NCI-H226 (cell line): ENCODE results near the gene UNC79.

Source experiments
- DNase-seq: peaks from one replicate; pipeline ENCODE4 v3.0.0-alpha.2; 2015

The UNC79 gene

DNA sequence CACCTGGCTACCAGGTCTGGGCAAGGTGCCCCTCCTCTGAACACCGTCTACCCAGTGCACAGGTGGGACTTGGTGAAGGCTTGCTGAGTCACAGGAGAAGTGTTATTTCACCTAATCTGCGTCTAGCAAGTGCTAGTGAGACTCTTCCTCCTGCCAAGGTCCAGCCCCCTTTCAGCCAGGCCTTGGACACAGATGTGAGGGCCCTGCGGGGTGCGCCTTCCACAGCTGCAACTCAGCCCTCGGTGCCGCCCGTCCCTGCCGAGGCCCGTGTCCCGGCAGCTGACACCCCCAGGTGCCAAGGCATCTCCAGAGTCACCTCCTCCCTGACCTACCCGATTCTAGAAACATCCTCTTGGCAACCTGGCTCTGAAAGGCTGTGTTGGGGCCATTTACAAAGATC is 302.5 kb downstream of the UNC79 start:
- no peak for DNase-seq

DNA sequence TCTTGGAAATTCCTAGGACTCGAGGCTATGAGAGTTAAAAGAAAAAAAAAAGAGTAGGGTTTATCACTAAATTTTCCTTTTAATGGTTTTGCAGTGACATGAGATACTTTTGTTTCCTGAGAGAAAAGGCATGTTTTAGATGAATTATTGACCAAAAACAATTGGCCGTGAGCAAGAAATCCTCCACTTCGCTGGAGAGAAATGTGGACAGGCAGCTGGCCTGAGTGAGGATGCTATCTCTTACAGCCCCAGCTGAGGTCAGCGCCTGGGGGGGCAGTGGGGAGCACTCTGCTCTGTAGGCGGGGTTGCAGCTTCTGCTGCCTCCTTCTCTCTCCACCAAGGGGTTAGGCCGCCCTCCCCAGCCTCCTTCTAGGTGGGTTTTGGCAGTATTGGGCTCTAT is 302.9 kb downstream of the UNC79 start:
- no peak for DNase-seq

DNA sequence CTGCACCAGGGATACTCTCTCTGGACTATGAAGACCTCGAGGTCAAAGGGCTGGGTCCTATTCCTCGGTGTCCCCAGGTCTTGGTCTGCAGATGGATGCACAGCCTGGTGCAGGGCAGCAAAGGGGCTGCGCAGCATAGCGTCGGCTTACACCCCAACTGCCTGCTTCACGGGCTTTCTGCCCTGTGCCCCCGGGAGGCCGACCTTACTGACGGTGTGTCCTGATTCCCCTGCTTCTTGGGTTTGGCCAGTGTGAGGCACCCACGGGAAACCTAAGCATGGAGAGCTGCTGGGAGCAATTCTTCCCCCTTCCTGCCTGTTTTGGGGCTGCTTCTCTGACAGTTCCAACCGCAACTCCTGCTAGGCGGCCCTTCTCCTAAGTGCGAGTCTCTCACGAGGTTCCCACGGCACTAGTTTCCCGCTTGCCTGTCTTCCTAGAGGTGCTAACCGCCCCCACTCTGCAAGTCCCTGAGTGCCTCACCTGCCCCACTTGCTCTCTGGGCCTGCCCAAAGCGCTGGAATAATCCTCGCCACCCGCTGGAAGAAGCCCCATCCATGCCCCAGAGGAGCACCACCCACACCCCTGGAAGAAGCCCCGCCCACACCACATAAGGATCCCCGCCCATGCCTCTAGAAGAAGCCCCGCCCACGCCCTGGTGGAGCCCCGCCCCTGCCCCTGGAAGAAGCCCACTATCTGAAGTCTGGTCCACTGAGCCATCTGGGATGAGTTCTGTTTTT is 303.5 kb downstream of the UNC79 start:
- no peak for DNase-seq

DNA sequence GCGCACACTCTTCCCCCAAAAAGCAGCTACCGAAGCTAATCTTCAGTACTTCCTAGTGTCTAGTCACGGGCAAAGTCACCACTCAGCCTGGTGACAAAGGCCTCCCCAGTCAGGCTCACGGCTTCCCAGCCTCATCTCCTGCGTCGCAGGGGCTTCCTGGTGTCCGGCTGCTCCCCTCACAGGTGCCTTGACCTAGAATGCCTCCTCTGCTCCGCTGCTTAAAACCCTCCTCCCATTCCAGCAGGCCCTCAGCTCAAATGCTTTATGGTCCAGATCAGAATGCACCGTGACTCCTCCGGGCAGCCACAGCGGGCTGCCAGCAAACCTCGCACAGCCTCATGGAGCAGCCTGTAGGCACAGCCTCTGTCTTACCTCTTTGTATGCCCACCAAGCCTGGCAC is 304.5 kb downstream of the UNC79 start:
- DNase-seq: no peak

DNA sequence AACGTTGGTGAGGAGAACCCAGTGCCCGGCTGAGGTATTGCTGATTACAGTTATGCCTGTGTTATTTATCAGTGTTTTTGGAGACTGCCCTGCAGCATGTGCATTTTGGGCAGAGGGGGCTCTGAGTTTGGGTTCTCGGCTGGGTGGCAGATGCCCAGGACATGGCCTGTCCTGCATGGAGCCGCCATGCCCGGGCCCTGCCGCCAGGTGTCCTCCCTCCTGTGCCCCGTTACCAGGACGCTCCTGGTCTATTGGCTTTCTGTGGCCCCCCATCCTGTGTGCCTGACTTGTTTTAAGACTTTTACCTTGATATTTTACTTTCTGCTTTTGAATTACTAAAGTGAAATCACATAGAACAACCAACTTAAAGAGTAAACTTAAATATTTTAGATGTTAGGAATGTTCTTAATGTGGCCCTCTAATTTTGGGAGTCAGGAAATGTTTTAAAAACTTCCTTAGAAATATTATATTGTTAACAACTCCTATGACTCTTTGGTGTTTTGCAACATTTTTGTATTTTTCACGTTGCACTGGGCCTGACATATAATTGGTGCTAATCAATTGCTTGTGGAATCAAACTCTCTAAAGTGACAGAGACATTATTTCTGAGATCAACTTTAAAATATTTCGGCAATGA is 305.8 kb downstream of the UNC79 start:
- no peak for DNase-seq

DNA sequence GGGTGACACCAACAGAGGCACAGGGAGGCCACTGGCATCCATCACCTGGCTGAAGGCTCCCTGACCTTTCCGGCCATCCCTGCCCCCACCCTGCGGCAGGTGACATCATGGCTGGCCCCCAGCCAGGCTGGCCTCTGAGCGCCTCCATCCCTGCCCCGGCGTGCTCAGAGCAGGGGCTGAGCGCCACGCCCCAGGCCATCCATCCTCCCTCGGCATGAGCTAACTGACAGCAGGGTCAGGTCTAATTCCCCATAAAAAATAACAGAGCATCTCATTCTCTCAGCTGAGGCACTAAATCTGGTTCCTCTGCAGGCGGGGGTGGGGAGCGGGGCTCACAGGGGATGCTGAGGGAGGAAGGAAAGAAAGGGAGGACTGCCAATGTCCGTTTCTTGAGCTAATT is 306.9 kb downstream of the UNC79 start:
- no peak for DNase-seq

DNA sequence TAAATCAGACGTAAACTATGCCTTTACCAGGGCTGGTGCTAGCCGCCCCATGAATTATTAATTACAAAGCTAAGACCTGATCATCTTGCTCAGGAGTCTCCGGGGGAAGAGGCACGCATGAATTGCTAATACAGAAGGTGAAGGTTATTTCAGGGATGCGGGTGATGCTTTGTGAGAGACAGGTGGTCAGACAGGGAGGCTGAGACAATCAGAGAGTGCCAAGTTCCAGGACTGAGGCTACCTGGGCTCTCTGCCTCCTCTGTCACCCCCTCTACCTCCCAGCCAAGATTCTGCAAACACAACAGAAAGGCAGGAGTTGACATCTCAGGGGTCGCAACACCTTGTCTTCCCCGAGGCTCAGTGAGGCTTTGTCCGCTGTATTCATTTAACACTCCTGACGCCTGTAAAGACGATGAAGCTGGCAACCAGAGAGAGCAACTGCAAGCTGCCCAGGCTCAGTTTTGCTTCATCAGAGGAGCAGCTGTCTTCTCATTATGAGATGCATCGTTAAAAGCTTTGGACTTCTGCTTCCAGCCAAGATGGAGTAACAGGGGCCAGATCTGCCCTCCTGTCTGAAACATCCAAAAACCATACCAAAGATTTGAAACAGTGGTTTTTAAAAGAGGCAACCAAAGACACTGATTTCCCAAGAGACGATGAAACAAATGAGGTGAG is 311.0 kb downstream of the UNC79 start:
- no peak for DNase-seq

DNA sequence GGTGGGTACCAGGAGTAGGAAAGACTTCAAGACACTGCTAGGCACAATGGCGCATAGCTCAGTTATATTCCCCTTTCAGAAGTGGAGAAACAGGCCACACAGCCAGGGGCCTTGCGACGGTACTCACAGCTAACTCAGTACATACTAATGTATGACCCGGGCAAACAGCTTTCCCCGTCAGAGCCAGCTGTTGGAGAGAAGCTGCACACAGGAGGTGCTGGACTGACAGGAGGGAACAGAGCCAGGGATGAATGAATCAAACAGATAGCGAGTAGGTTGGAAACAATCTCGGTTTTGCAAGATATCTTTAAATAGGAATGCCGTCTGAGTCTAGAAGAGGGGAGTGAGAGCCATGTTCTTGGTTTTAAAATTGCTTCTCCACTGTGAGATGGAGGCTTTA is 312.0 kb downstream of the UNC79 start:
- no peak for DNase-seq

DNA sequence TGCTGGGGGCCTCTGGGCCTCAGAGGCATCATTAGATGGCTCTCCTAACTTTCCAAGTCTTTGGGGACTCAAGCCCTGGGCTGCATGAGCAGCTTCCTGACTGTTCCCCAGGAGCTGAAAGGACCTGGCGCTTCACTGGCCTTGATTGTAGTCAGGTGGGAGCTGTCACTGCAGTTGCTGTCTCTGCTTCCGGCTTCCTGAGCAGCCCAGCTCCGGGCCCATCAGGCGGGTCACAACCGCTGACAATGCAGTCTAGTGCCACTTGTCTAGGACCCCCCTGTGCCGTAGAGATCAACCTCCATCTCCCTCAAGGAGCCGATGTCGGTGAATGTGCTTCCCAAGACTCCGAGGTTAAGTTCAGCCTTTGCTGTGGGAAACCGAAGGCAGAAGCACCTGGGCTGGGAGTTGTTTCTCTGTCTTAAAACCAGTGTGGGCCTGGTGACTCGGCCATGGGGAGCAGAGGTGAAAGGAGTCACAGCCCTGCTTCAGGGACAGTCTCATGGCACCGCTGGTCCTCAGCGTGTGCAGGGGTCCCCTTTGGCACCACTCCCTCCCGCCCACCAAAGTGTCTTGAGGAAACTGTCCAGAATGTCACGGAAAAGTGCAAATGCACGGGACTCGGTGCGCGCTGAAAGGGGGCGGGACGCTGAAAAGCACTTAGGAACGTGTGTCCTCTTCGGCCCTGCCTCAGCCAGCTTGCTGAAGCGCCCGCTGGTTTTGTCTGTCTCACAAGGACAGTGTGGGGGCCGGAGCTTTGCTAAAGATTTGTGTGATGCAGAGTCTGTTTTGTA is 312.7 kb downstream of the UNC79 start:
- DNase-seq: no peak

DNA sequence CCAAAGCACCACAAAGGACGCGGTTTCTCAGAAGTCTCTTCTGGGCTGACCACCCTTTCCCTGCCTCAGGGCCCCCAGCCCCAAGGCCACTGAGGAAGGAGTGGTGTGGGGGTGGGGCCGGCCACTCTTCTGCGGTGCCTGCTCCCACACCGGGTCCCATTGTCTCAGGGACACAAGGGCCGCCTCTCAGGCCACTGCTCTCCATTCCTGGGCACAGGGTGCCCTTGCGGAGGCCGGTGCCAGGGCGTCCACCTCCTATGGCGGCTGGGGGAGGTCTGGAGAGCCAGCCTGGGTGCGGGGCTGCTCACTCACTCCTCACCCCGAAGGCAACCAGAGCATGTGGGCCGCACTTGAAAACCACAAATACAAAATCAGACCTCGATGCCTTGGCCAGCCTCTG is 313.4 kb downstream of the UNC79 start:
- no peak for DNase-seq

DNA sequence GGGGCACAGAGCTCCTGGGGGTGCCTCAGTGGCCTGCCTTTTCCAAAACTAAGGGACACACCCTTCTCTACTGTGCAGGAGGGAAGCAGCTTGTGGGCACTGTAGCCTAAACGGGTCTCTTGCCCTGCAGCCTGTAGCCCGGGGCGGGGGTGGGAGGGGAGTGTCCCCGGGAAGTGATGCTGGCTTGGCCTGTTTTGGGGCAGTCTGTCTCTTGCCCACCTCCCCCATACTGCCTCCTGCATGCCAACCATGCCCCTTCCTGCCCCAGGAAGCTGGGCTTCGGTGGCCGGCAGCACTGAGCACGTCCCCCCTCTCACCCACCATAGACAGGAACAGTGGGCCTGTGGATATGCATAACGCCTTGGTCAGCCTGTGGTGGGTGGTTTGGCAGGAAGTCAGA is 314.1 kb downstream of the UNC79 start:
- DNase-seq: no peak

DNA sequence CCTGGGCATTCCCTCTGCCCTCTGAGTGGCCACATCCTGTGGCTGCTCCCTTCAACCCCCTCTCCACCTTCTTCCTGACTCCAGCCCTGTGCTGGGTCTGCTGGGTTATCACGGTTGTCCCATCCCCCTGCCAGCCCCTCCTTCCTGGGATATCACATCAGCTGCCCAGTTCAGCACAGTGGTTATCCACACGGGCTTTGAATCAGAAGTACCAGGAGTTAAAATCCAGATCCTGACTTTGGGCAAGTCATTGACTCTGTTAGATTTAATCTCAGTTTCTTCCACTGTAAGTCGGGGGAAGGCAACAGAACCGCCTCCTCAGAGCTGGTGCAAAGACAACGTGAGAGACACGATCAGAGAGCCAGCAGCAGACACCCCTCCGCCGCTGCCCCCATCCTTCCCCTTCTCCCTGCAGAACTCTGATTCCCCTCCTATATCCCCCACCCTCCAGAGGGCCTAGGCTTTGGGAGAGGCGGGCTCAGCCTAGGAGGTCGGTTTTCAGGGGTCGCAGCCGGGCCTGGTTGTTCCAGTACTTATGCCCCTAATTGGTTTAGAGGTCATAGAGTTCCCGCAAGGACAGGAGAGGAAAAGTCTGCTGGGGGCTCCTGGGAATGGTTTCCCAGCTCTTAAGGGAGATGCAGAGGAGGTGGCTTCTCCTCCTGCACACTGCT is 315.0 kb downstream of the UNC79 start:
- no peak for DNase-seq

DNA sequence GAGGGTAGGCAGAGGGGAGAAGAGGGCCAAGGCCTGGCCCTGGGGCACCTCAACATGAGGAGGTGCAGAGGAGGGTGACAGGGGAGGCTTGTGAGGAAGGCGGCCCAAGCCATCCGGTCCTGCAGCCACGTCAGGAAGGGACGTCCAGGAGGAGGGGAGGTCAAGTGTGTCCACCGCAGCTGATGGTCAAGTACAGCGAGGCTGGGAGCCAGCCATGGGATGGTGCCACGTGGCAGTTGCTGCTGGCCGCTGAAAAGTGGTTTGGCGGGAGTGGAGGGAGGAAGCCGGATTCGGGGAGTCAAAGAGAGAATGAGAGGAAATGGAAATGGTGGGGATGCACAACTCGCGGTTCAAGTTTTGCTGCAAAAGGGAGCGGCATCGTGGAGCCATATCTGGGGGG is 316.4 kb downstream of the UNC79 start:
- DNase-seq: no peak

DNA sequence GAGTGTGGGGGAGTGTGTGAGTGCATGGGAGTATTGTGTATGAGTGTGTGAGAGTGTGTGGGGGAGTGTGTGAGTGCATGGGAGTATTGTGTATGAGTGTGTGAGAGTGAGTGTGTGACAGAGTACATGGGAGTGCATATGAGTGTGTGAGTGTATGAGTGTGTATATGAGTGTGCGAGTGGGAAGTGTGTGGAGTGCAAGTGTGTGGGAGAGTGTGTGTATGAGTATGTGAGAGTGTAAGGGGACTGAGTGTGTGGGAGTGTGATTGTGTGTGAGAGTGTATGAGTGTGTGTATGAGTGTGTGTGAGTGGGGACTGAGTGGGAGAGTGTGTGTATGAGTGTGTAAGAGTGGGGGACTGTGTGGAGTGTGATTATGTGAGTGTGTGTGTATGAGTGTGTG is 316.8 kb downstream of the UNC79 start:
- no peak for DNase-seq

DNA sequence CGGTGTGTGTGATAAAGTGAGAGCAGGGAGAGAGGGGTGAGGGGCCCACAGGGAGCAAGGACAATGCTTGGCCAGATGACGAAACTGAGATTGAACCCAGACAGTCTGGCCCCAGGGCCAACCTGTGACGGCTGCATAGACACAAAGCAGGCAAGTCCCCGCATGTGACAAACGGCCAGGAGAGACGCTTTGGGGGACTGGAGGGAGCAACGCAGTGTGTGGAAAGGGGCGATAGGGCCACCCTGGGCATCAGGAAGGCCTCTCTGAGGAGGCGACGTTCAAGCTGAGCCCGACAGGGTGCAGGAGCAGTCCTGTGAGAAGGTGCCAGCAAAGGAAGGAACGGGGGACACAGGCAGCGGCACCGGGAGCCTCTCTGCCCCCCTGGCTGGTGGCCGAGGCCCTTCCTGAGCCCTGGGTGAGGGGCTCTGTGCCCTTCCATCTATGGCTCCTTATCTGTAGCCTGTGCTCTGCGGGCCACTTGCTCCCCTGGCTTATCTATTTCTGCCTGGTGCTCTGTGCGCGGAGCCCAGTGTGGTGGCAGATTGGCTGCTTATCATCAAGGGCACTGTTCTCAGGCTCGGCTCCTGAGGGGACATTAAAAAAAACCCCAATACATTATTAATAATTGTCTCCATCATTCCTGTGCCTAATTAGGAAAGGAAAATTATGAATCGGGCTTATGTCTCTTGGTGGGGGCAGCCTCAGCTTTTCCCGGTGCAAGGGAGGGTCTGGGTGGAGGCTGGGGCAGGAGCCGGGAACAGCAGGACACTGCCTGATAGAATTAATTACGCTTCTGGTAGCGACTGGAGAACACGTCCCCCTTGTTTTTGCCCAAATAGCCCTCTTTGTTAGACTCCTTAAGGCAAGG is 317.7 kb downstream of the UNC79 start:
- DNase-seq: no peak

DNA sequence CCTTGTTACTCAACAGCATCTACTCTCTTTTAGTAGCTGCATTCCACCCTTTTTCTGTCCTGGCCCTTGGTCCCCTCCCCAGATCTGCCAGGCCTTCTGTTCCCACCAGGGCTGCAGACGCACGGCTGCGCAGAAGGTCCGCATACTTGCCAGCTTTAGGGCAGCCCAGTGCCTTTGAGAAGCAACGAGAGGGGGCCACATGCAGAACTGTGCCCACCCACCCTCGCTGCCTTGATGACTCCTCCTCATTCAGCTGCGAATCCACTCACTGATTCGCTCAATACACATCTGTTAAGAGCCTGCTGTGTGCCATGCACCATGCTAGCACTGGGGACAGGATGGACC is 318.3 kb downstream of the UNC79 start:
- no peak for DNase-seq

DNA sequence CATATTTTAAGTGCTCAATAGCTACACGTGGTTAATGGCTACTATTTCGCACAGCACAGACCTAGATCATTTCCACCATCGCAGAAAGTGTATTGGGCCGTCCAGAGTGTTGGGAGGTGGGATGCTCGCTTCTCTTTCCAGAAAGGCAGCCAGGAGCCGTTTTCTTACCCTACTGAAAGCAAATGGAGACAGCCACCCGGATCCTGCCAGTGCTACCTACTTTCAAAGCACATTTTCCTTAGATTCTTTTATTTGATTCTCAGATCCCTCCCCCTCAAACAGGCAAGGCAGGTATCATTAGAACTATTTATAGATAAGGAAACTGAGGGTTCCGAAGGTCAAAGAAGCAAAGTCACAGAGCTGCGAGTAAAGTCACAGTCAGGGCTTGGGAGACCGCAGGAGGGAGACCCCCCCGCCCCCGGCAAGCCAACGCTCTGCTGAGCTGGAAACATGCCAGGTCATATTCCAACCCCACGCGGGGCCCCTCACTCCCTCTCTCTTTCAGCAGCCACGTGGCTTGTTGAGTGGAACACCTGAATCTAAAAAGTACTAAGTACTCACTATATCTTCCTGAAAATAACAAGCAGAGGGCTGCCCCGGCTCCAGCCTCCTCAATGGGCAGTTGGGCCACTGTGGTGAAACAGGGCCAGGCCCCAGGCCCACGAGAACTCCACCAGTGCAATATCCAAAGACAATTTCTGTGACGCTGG is 321.4 kb downstream of the UNC79 start:
- no peak for DNase-seq

DNA sequence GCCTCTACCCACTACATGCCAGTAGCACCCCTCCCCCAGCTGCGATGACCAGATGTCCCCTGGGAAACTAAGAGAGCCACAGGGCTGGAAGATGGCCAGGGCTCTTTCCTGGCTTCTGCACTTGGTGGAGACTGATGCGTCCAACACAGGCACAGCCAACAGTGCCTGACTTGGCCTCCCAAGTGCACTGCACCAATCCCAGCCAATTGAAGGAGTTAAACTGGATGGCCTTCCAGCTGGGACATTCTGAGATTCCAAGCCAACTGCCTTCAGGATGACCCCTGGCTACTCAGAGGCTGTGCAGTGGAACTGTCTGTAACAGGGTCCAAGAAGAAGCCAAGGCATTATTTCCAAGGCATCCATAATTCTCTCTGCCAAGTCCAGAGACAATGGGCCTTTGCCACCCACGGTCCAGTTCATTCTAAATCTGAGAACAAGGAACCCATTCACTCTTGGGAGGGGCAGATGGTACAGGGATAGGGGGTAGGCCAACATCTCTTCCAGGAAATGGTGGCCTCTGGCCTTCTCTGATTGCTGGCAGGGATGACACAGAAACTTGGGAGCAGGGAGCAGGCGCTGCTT is 322.3 kb downstream of the UNC79 start:
- no peak for DNase-seq

DNA sequence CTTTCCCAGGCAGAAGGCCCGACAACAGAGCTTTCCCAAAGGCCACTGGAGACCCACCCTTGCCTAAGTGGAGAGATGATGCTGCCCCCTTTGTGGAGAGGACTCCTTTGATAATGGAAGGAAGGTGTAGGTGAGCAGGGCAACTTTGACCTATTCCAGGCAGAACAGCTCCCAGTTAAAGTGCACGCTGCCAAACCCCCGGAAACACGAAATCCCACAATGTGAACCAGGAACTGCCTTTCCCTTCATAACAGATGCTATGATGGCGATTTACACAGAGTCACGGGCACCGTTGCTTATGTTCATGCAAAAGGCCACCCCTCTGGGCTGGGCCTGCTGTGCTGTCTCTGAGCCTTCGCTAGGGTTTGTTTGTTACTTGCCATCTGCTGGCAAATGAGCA is 322.9 kb downstream of the UNC79 start:
- DNase-seq: no peak

DNA sequence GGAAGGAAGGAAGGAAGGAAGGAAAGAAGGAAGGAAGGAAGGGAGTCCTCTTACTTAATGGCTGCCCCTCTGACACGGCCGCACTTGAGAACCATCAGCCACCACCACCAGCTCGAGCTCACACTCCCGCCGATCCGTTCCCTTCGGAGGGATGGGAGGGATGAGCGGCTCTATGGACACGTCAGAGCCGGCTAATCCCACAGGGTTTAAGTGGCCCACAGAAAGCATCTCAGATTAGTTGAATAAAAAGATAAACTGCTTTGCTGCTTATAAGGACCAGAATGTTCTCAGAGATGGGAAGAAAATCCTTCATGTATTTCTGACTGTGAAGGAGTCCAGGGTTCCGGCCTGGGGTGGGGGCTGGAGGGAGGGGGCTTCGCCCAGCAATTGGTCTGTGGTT is 326.5 kb downstream of the UNC79 start:
- DNase-seq: no peak
